Neuronal stem cell (in vitro differentiated cells): ENCODE measurements around the gene DYRK3.

Source experiments
- DNase-seq: peaks from one replicate; pipeline ENCODE4 v3.0.0-alpha.2; 2013; ENCODE audit warnings: low spot score
- H2AFZ ChIP-seq: one replicate; pipeline ENCODE4 v1.6.1; 2013; ENCODE audit warnings: mild to moderate bottlenecking, low read length, inconsistent platforms
- H2AK5ac ChIP-seq: 2 replicates; pipeline ENCODE4 v1.6.1; 2013; ENCODE audit warnings: low read depth, mild to moderate bottlenecking, inconsistent platforms, low read length, moderate library complexity, mixed read lengths
- H2BK120ac ChIP-seq: 2 replicates; pipeline ENCODE4 v1.6.1; 2013; ENCODE audit warnings: low read depth, mild to moderate bottlenecking, inconsistent platforms, low read length, moderate library complexity, mixed read lengths
- H2BK12ac ChIP-seq: one replicate; pipeline ENCODE4 v1.6.1; 2013; ENCODE audit warnings: low read length, inconsistent platforms
- H2BK15ac ChIP-seq: 2 replicates; pipeline ENCODE4 v1.6.1; 2013; ENCODE audit warnings: mild to moderate bottlenecking, low read length, inconsistent platforms, mixed read lengths
- H2BK5ac ChIP-seq: one replicate; pipeline ENCODE4 v1.6.1; 2013; ENCODE audit warnings: inconsistent platforms, mild to moderate bottlenecking, low read length, moderate library complexity
- H3K14ac ChIP-seq: one replicate; pipeline ENCODE4 v1.6.1; 2013; ENCODE audit warnings: low read length, inconsistent platforms
- H3K18ac ChIP-seq: 2 replicates; pipeline ENCODE4 v1.6.1; 2013; ENCODE audit warnings: low read length, inconsistent platforms
- H3K23ac ChIP-seq: 2 replicates; pipeline ENCODE4 v1.6.1; 2013; ENCODE audit warnings: low read depth, mild to moderate bottlenecking, mixed read lengths, low read length, inconsistent platforms; ENCODE audit not compliant: poor library complexity
- H3K27ac ChIP-seq: replicated peaks from 3 replicates; pipeline ENCODE4 v1.5.1; 2013; ENCODE audit warnings: low read length, inconsistent platforms
- H3K27me3 ChIP-seq, 3 experiments: 2 replicates each; pipeline ENCODE4 v1.6.1; 2013; ENCODE audit warnings: low read length in 3 of 3, mild to moderate bottlenecking in 2 of 3, inconsistent platforms in 1 of 3, low read depth in 1 of 3, mixed read lengths in 1 of 3, moderate library complexity in 1 of 3; ENCODE audit not compliant: control insufficient read depth in 3 of 3, insufficient read depth in 3 of 3
- H3K36me3 ChIP-seq, 2 donors: replicated peaks in 1 of 2; 2 replicates each; pipeline ENCODE4 v1.6.1; 2013; ENCODE audit warnings: low read length in 2 of 2; ENCODE audit not compliant: control insufficient read depth in 2 of 2, insufficient read depth in 2 of 2
- H3K4ac ChIP-seq: 2 replicates; pipeline ENCODE4 v1.6.1; 2013; ENCODE audit warnings: inconsistent platforms, mild to moderate bottlenecking, low read length, moderate library complexity
- H3K4me1 ChIP-seq, 2 donors: 1 replicate in 1 of 2; 2 replicates in 1 of 2; pipeline ENCODE4 v1.6.1; 2013; ENCODE audit warnings: low read length in 2 of 2, low read depth in 1 of 2; ENCODE audit not compliant: control insufficient read depth in 2 of 2, insufficient read depth in 1 of 2
- H3K4me2 ChIP-seq: one replicate; pipeline ENCODE4 v1.6.1; 2013; ENCODE audit warnings: mild to moderate bottlenecking, low read length, inconsistent platforms; ENCODE audit not compliant: insufficient read depth, poor library complexity, severe bottlenecking
- H3K4me3 ChIP-seq, 2 donors: 2 replicates each; pipeline ENCODE4 v1.5.1; 2013; ENCODE audit warnings: low read length in 2 of 2, mild to moderate bottlenecking in 2 of 2, inconsistent platforms in 1 of 2, moderate library complexity in 1 of 2
- H3K79me1 ChIP-seq: one replicate; pipeline ENCODE4 v1.6.1; 2013; ENCODE audit warnings: low read depth, mild to moderate bottlenecking, inconsistent platforms, low read length, moderate library complexity
- H3K9ac ChIP-seq: one replicate; pipeline ENCODE4 v1.6.1; 2013; ENCODE audit warnings: mild to moderate bottlenecking, low read depth, low read length, inconsistent platforms; ENCODE audit not compliant: poor library complexity
- H3K9me3 ChIP-seq, 2 donors: replicated peaks in 1 of 2; 2 replicates each; pipeline versions ENCODE3 to v1.6.1; 2013; ENCODE audit warnings: low read length in 2 of 2, mild to moderate bottlenecking in 2 of 2, inconsistent platforms in 1 of 2, low read depth in 1 of 2, mixed read lengths in 1 of 2, moderate library complexity in 1 of 2; ENCODE audit not compliant: control insufficient read depth in 2 of 2, insufficient read depth in 1 of 2
- H4K8ac ChIP-seq: one replicate; pipeline ENCODE4 v1.6.1; 2013; ENCODE audit warnings: low read depth, mild to moderate bottlenecking, inconsistent platforms, low read length, moderate library complexity
- H4K91ac ChIP-seq: one replicate; pipeline ENCODE4 v1.6.1; 2013; ENCODE audit warnings: low read length, low read depth, mild to moderate bottlenecking, inconsistent platforms; ENCODE audit not compliant: poor library complexity
- WGBS, 2 donors: extraction: QIAGEN DNeasy Blood & Tissue Kit; methylation state at CpG; one replicate each; pipeline ENCODE4 v1.1.7; 2013; ENCODE audit warnings: missing lambda C conversion rate in 2 of 2, mixed read lengths in 1 of 2; ENCODE audit not compliant: insufficient read length in 2 of 2, insufficient replicate concordance in 1 of 2; ENCODE audit errors: extremely low coverage in 2 of 2; 5-methylcytosine and 5-hydroxymethylcytosine counted together

Gene DYRK3

DNA sequence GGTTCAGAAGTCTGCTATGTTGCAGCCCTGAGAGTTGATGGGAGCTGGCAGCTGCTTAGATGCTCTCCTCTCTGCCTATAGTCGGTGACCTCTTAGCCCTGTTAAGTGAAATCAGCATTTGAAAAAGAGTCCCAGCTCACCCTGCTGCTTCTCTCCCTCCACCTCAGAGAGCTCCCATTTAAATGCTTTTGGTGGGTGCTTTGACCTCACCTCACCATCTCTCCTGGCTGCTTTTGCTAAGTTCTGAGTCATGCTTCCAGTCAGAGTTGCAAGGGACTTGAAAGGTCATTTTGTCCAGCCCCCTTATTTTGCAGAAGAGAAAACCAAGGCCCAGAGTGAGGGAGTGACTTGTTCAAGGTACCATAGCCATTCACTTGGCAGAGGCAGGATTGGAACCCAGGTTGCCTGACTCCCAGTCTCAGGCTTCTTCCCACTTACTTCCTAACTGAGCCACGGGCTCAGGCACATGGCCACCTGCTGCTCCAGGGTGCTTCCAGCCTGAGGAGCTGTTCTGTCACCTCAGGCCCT lies 52.6 kb downstream of the DYRK3 start:
- no peak overlapping the region for H3K4ac ChIP-seq
- no peak overlapping the region for H4K91ac ChIP-seq
- no peaks in the 10 kb centered on the region for H3K9me3 ChIP-seq
- H2AK5ac ChIP-seq, result peak overlapping the region; percentile 53
- WGBS, 2 donors, result no CpG with 5 or more reads among the region's 2 CpGs
- no peak overlapping the region for H3K23ac ChIP-seq
- no peak overlapping the region for H2BK120ac ChIP-seq
- DNase-seq, result no peak
- H3K27ac ChIP-seq, result no peak overlapping the region
- H2BK15ac ChIP-seq, result no peak overlapping the region
- H3K36me3 ChIP-seq, result peaks cover 0 to 2% of the 10 kb centered on the region in 2 donors
- no peak overlapping the region for H2BK5ac ChIP-seq
- peaks cover 34 to 41% of the 10 kb centered on the region in 2 donors for H3K4me1 ChIP-seq
- H3K14ac ChIP-seq, result no peak overlapping the region
- H3K79me1 ChIP-seq, result peaks cover 7% of the 10 kb centered on the region
- H2AFZ ChIP-seq, result no peak overlapping the region
- peaks cover 0 to 13% (median 11%) of the 10 kb centered on the region in 3 experiments for H3K27me3 ChIP-seq
- H3K4me2 ChIP-seq, result no peak overlapping the region
- H3K4me3 ChIP-seq, result no peak overlapping the region
- no peak overlapping the region for H3K9ac ChIP-seq
- no peak overlapping the region for H2BK12ac ChIP-seq
- H3K18ac ChIP-seq, result no peak overlapping the region
- H4K8ac ChIP-seq, result no peak overlapping the region

DNA sequence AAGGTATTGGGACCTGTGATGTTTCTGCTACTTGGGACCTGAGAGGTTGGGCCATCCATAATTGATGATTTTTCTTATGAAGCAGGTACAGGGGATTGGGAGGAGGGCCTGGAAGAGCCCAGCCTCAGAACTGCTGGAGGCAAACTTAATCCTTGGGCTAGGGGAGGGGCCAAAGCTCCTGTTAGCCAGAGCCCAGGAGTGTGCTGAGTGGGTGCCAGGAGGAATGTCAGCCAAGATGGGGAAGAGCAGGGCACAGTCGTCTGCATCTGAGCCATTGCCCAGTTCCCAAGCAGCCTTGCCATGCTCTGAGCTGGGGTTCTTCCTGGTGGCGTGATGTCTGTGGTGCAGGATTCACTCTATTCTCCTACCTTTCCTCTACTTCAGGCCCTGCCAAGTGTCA lies 55.2 kb downstream of the DYRK3 start:
- DNase-seq, result no peak
- H2AFZ ChIP-seq, result no peak overlapping the region
- H3K4me1 ChIP-seq, result peaks cover 45 to 49% of the 10 kb centered on the region in 2 donors
- H2BK15ac ChIP-seq, result no peak overlapping the region
- H2AK5ac ChIP-seq, result no peak overlapping the region
- peaks cover 2 to 9% of the 10 kb centered on the region in 2 donors for H3K36me3 ChIP-seq
- no peak overlapping the region for H3K4me2 ChIP-seq
- peaks cover 0 to 2% (median 0%) of the 10 kb centered on the region in 3 experiments for H3K27me3 ChIP-seq
- no peak overlapping the region for H2BK12ac ChIP-seq
- no peak overlapping the region for H3K27ac ChIP-seq
- no CpG with 5 or more reads among the region's 2 CpGs for WGBS, 2 donors
- H3K4me3 ChIP-seq, result no peak overlapping the region
- H2BK5ac ChIP-seq, result no peak overlapping the region
- H3K18ac ChIP-seq, result no peak overlapping the region
- peaks cover 7% of the 10 kb centered on the region for H3K79me1 ChIP-seq
- H3K9me3 ChIP-seq, result no peaks in the 10 kb centered on the region
- no peak overlapping the region for H3K14ac ChIP-seq
- H3K9ac ChIP-seq, result no peak overlapping the region
- no peak overlapping the region for H3K4ac ChIP-seq
- H4K91ac ChIP-seq, result no peak overlapping the region
- H4K8ac ChIP-seq, result no peak overlapping the region
- H3K23ac ChIP-seq, result no peak overlapping the region
- H2BK120ac ChIP-seq, result no peak overlapping the region

DNA sequence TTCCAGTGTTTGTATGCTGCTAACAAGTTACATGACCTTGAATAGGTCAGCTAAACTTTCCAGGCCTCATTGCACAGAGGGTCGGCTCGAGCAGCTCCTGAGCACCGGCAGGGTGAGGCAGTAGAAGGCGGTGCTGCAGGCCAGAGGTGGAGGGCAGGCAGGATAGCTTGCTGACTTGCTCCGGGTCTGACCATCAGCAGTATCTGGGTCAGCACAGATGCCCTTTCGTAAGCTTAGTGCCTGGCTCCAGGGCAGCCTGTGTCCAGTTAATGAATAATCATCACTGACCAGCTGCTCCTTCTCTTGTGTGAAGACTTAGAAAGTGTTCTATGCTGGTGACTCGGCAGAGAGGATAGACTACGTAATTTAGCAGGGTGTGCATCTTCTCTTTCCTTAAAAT lies 56.3 kb downstream of the DYRK3 start:
- H3K23ac ChIP-seq, result no peak overlapping the region
- H3K27me3 ChIP-seq, result peaks cover 0 to 2% (median 0%) of the 10 kb centered on the region in 3 experiments
- H3K14ac ChIP-seq, result no peak overlapping the region
- peaks cover 5 to 16% of the 10 kb centered on the region in 2 donors for H3K36me3 ChIP-seq
- WGBS, 2 donors, result no CpG with 5 or more reads among the region's 8 CpGs
- H2BK5ac ChIP-seq, result no peak overlapping the region
- no peak overlapping the region for H3K18ac ChIP-seq
- H2AK5ac ChIP-seq, result no peak overlapping the region
- H3K9ac ChIP-seq, result no peak overlapping the region
- no peak overlapping the region for H3K27ac ChIP-seq
- H3K9me3 ChIP-seq, result no peaks in the 10 kb centered on the region
- H3K4ac ChIP-seq, result no peak overlapping the region
- peaks cover 41 to 49% of the 10 kb centered on the region in 2 donors for H3K4me1 ChIP-seq
- no peak overlapping the region for H4K8ac ChIP-seq
- H4K91ac ChIP-seq, result no peak overlapping the region
- H3K4me3 ChIP-seq, result no peak overlapping the region
- no peak for DNase-seq
- H2BK120ac ChIP-seq, result no peak overlapping the region
- H3K79me1 ChIP-seq, result peaks cover 7% of the 10 kb centered on the region
- no peak overlapping the region for H3K4me2 ChIP-seq
- no peak overlapping the region for H2BK12ac ChIP-seq
- no peak overlapping the region for H2BK15ac ChIP-seq
- no peak overlapping the region for H2AFZ ChIP-seq

DNA sequence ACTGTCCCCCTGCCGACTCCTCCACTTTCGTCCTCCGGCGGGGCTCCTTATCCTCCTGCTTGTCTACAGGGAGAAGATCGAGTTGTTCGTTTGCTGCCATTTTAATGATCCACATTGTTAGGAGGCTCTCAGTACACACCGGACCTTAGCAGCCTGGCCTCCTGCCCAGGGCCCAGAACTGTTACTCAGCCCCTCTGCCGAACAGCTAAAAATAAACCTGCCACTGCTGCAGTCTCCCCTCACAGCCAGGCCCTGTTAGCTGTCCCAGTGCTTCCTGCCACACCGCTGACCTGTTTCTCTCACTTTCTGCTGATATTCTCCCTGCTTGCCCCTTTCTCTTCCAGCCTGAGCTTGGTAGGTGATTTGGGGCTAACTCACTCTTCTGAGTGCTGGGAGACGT lies 57.7 kb downstream of the DYRK3 start:
- H2BK15ac ChIP-seq, result no peak overlapping the region
- H2AK5ac ChIP-seq, result no peak overlapping the region
- H3K9me3 ChIP-seq, result no peaks in the 10 kb centered on the region
- H2BK5ac ChIP-seq, result no peak overlapping the region
- no peak overlapping the region for H3K9ac ChIP-seq
- H3K27me3 ChIP-seq, result no peaks in the 10 kb centered on the region
- no peak overlapping the region for H3K27ac ChIP-seq
- no peak overlapping the region for H2BK120ac ChIP-seq
- no peak overlapping the region for H3K18ac ChIP-seq
- no peak overlapping the region for H3K23ac ChIP-seq
- H4K8ac ChIP-seq, result no peak overlapping the region
- no peak overlapping the region for H4K91ac ChIP-seq
- no peak overlapping the region for H2BK12ac ChIP-seq
- peaks cover 5 to 21% of the 10 kb centered on the region in 2 donors for H3K36me3 ChIP-seq
- H3K4ac ChIP-seq, result no peak overlapping the region
- no peak overlapping the region for H3K4me3 ChIP-seq
- peaks cover 27 to 40% of the 10 kb centered on the region in 2 donors for H3K4me1 ChIP-seq
- H2AFZ ChIP-seq, result no peak overlapping the region
- no peak for DNase-seq
- no CpG with 5 or more reads among the region's 10 CpGs for WGBS, 2 donors
- no peak overlapping the region for H3K14ac ChIP-seq
- H3K4me2 ChIP-seq, result no peak overlapping the region
- peaks cover 7% of the 10 kb centered on the region for H3K79me1 ChIP-seq
